Stimulated activated CD4-positive, alpha-beta T cell treated with anti-CD3 and anti-CD28 coated beads, TNF-alpha, amount 100 ng/mL, for 1 hour (primary cell): Measurements from ENCODE around the gene RCBTB1.

Source experiments
- DNase-seq, 3 donors: peaks; one replicate each; pipeline ENCODE4 v3.0.0-alpha.2; 2020; ENCODE audit warnings: low read depth in 3 of 3, low spot score in 1 of 3

The RCBTB1 gene

DNA sequence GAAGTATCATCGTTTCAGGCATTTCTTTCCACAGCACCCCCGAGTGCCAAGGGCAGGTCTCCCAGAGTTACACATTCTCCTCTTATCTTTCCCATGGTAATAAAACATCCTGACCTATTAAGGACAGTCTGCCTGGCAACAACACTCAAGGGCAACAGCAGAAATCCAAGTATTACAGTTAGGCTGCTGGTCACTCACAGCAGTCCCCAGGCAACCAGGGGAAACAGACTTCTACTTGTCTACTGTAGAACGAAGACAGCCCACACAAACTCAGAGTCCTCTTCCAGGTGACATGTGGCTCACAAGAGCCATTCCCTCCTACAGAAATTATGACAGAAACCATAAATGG lies 24.3 kb downstream of the RCBTB1 start:
- DNase-seq: no peak

DNA sequence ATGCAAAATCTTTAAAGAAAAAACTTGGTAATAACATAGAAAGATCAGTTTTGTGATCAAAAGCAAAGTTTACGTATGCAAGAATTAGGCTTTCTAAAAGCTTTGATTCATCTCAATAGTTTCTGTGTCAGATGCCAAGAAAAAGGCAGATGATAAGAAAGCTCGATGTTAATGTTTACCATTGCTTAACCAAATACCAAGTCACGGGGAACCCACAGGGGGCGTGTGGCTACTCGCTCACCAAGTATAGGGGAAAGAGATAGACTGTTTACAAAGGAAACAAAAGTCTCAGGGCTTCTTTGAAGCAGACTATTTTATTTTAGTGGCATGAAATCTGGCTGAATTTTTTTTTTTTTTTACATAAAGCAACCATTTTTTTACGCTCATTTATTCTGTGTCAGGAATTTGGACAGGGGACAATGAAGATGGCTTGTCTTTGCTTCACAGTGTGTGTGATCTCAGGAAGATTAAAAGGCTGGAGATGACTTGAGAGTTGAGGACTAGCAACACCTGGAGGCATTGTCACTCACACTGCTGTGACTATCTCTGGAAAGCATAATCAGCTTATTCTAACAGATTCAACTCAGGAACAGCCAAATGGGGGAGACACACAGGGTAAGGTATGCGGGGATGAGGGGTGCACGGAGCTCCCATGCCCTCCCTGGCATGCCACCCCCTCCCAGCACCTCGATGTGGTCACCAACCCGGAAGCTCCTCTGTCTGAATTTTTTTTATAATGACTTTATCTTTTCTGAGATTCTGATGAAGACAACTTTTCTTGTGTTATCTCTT lies 24.9 kb downstream of the RCBTB1 start:
- DNase-seq: no peak

DNA sequence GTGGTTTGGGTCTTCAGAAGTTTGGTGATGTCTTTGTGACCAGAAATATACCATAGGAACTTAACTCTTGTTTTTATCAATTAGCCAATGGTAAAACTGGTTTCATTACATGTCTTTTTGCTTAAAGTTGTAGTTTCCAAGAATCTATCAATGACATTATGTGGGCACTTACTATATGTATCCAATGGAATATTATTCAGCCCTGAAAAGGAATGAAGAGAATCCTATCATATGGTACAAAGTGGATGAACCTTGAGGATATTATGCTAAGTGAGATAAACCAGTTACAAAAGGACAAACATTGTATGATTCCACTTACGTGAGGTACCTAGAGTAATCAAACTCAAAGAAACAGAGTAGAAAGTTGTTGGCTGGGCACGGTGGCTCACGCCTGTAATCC lies 26.4 kb downstream of the RCBTB1 start:
- DNase-seq: no peak

DNA sequence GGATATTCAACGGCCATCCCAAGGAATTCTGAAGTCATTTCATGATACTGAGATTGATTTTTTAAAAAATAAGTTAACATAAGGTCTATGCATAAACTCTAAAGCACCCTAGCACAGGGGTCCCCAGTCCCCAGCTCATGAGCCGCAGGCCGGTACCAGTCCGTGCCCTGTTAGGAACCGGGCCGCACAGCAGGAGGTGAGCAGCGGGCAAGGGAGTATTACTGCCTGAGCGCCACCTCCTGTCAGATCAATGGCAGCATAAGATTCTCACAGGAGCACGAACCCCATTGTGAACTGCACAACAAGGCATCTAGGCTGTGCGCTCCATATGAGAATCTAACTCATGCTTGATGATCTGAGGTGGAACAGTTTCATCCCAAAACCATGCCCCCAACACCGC lies 31.0 kb downstream of the RCBTB1 start:
- no peak for DNase-seq

DNA sequence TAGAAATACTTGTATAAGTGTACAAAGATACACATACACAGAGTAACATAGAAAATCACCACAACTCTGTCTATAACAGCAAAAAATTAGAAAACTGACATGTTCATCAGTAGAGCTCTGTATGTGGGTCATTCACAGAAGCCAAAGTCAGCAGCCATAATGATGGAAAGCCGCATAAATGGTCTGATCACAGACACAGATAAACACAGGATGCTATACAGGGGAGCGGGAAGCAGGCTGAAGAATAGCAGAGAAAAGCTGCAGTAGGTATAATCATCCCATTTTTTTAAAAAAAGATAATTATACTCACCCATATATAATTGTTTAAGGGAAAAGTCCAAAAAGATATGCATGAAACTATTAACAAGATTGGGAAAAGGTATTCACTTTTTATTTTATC lies 31.5 kb downstream of the RCBTB1 start:
- no peak for DNase-seq

DNA sequence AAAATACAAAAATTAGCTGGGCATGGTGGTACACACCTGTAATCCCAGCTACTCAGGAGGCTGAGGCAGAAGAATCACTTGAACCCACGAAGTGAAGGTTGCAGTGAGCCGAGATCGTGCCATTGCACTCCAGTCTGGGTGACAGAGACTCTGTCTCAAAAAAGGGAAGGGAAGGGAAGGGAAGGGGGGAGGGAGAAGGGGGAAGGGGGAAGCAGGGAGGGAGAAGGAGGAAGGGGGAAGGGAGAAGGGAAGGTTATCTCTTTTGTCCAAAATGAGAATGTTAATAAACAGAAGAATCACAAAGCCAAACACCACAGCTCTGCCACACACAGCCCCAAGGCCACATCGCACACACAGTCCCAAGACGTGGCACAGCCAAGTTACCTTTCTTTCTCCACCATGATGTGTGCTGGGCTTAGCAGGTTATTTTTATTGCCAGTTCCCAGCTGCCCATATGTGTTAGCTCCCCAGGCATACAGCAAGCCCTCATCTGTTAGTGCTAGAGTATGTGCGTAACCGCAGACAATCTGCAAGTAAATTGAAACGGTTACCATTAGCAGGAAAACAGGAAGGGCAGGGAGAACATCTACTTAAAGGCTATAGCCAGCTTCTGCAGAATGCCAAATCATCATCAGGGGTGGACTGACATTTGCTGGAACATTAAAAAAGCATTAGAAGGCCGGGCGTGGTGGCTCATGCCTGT lies 34.3 kb downstream of the RCBTB1 start:
- DNase-seq: no peak

DNA sequence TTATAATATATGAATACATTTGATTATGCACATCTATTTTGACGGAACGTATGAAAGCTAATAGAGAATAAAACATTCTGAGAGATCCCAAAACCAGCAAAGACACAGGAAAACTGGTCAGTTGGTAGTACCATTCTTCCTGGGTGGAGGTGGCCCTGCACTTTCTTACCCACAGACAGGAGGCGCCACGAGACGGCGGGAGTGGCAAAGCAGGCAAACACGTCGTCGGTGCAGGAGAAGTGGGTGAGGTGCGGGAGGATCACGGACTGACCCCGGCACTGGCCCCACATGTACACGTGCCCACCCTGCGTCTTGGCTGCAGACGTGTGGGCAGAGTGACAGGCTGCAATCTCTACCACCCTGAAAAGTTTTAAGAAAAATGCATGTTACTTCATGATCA lies 36.1 kb downstream of the RCBTB1 start:
- no peak for DNase-seq

DNA sequence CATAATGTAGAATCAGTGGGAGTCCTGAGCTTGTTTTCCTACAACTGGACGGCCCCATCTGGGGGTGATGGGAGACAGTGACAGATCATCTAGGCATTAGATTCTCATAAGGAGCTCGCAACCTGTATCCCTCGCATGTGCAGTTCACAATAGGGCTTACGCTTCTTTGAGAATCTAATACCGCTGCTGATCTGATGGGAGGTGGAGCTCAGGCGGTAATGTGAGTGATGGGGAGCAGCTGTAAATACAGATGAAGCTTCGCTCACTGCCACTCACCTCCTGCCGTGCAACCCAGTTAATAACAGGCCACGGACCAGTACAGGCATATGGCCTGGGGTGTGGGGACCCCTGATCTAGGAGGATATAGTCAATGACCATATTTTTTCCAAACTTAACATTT lies 38.8 kb downstream of the RCBTB1 start:
- no peak for DNase-seq

DNA sequence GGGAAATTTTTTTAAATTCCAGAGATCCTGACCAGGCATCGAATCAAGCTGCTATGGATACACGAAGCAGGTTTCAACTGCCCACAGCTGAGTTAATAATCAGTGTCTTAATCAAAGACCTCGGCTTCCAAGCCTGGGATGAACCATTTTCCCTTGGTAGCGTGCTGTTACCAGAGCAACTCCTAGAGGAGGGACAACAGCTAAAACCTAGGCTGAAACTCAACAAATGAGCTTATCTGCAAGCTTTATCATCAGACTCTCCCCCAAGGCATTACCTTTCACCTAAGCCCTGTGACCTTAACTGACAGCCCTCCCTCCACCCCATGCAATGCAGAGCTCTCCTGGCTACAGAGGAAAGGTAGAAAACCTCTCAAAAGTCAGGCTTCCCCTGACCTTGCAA lies 39.7 kb downstream of the RCBTB1 start:
- DNase-seq: no peak

DNA sequence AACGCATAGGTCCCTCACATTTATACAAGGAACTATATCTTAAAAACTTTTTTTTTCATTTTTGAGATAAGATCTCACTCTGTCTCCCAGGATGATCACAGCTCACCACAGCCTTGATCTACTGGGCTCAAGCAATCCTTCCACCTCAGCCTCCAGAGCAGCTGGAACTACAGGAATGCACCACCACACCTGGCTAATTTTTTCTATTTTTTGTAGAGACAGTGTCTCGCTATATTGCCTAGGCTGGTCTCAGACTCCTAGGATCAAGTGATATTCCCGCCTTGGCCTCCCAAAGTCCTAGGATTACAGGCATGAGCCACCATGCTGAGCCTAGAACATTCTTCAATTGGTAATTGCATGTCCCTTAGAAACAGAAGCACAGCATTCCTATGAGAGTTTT lies 41.7 kb downstream of the RCBTB1 start:
- DNase-seq: no peak

DNA sequence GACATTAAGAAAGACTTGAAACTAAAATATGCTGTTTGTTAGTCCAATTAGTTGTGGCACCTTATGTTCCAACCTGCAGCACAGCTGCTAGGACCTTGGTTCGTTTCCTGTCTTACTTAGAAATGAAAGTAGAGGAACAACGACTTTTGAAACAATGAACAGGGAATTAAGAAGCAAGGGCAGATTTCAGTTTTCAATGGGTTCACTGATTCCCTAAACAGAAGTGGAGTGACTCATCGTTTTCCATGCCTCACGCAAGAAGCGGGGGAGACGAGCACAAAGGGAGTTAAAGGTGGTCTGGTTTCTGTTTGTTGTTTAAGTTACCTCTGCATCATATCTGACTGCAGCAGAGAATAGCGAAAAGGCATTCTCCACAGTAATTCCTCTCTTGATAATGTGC lies 44.8 kb downstream of the RCBTB1 start:
- no peak for DNase-seq

DNA sequence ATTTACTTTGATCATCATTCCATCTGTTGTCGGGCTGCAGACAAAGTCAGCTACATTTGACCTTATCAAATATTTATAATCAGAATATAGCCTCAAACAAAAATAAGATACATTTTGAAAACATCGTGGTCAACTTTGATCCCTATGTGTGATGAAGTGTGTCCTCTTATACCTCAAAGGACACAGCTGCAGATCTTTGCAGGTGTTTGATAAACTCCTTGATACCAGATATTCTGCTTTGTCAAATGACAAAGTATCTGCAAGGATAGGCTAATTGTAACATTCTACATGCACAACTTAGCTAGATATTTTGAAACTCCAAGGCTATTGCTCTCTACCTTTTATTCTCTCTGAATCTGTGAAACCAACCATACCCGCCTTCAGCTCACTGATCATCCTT lies 45.6 kb downstream of the RCBTB1 start:
- DNase-seq: no peak

DNA sequence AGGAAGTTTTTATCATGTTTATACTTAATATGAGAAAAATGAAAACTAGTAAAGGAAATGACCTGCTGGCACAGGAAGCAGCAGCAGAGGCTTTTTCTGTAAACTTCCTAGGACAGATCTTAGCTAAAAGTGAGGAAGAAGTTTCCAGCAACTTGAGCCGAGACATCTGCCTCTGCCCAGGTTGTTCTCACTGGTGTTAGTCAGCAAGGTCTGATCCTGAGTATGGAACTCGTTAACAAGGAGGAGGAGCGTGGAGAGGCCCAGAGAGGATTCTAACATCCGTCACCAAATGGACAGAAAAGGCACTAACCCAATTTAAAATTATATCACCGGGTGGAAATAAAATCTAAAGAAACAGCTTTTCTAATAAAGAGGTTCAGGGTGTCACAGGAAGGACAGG lies 46.0 kb downstream of the RCBTB1 start:
- no peak for DNase-seq

DNA sequence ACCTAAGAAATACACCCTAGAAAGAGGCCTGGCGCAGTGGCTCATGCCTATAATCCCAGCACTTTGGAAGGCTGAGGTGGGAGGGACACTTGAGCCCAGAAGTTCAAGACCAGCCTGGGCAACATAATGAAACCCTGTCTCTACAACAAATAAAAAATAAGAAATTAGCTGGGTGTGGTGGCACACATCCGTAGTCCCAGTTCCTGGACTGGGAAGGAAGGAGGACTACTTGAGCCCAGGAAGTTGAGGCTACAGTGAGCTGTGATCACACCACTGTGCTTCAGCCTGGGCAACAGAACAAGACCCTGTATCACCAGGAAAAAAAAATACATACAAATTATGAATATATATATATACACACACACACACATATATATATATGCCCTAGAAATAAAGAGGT lies 47.0 kb downstream of the RCBTB1 start:
- DNase-seq: no peak

DNA sequence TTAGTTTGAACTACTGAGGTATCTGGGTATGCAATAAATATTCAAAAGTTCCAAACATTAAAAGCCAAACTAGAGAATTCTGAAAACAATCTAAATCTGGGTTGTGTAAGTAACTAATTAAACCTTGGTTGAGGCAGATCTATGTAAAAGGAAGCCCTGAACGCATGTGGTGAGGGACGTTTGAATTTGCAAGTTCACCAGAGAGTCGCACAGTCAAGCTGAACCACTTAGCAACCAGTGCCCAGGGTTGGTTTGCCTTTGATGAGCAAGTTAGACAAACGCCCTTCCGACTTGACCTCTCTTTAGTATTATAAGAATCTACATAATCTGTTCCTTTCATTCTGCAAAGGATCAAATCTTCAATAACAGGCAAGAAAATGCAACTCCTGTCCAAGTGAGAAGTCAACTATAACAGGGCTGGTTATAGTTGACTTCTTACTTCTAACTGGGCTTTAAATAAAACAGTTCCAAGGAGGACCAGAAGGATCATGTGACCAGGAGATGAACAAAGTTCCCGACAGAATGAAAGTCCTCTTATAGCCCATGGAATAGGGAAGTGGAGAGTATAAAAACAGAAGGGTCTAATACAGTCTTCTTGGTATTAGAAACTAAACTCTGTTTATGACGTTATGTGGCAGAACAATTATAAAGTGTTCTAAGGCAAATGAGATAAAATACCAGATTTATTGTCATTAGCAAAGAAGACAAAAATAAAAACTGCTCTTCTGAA lies 49.0 kb downstream of the RCBTB1 start:
- no peak for DNase-seq

DNA sequence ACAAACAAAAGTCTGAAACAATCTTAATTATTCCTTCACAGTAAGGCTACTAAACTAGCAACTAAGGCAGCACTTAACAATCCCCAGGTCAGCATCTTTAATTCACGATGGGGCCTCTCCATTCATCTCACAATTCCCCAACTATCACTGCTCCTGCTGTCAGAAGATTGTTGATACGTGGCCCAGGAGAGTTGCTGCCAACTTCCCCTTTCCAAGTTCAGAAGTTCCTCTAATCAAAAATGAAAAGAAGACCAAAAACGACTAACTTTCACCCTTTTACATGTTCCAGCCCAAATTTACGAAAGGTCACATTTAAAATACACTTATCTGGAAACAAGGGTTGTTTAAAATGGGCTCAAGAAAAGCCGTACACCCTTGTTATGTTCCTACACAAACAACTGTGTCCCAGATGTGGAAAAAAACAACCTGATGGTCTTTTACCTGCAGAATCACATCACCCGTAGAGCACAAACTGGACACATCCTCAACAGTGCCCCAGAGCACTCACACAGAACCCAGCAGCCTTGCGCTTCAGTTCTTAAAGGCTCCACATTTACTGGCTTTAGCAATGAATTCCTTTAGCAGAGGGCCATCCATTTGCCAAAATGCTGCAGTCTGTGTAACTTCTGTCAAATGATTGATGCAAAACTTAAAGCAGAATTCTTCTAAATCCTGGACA lies 51.6 kb downstream of the RCBTB1 start:
- no peak for DNase-seq

DNA sequence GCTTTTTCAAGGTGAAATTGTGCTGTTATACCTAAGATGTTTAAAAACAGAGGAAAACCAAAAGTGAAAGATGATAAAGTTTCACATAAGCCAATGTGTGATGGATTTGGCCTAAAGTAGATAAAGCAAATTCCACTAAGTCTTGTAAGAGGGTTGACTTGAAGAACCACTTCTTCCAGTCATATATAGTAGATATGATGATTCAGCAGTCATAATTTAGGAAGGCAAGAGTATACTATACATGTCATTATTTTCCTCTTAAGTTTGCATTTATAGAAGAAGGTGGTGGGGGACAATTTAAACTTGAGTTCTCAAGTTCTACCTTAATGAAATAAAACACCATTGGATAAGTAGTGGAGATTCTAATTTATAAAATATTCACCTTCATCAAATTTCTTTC lies 52.3 kb downstream of the RCBTB1 start:
- DNase-seq: no peak

DNA sequence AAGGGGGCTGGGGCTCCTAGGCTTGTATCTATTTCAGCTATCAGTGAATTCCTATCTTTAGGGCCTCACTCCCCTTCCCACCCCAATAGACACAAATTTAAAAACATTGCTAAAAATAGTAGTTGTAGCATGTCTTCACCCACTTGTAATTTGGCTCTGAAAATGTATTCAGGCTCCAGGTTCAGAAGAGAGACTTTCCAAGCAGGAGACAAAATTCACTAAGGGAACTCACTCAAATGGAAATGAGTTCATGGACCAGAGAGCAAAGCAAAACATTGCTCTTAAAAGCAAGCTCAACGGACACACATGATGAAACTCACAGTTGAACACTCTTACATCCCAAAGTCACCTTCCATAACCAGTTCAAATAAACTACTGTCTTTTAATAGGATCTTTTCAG lies 52.8 kb downstream of the RCBTB1 start:
- DNase-seq: no peak

DNA sequence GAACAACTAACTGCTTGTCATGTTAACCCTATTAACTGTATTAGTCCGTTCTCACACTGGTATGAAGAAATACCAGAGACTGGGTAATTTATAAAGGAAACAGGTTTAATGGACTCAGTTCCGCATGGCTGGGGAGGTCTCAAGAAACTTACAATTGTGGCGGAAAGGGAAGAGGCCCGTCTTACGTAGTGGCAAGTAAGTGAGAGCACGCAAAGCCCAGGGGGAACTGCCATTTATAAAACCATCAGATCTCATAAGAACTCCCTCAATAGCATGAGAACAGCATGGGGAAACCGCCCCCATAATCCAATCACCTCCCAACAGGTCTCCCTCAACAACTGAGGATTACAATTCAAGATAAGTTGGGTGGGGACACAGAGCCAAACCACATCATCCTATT lies 54.9 kb downstream of the RCBTB1 start:
- no peak for DNase-seq

DNA sequence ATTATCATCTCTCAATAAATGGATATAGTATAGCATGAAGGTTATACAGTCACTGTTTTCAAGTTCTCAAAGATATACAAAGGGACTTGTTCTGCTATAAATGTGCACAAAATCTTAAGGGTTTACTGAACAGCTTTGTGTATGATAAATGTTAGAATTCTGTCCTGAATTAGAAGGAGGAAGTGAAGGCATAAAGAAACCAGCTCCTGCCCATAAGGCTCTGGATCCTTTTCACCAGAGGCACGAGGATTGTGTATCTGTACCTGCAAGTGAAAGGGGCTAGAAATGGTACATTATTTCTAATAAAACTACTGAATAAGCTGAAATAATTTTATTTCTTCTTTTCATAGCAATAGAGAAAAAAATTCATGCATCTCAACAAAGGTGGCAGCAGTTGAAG lies 57.2 kb downstream of the RCBTB1 start:
- DNase-seq: no peak

DNA sequence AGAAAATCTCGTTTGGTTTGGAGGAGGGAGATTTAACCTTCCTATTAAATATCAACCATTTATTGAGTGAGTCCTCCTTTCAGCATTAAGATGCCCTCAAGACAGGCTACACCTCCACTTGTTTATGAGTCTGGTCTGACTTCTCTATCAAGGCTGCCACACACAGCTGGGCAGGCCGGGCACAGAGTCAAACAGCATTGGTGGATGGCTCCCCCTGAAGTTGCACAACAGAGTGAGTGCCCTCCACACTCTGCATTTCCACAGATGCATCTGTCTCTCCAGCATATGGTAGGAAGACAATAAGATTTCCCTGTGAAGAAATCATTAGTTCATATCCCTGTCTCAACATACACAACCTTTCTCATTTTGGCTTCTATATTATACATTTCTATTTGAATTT lies 58.2 kb downstream of the RCBTB1 start:
- DNase-seq: no peak
